ENCODE measurements around the gene SAMD10. TPM values are rescaled to one million over a fixed set of nuclear protein-coding genes. Genes with fewer than 3 reads are reported as not detected.
A peak's percentile ranks its signal among the peaks of the same experiment; 100 is the strongest.

Gene SAMD10
- total and polyA plus RNA-seq, 12 donors = 1.1 to 8.8 (median 4.4) TPM

- Histone ChIP-seq H3K36me3 (replicated peaks in 1 of 2) (peaks cover 0 to 42% of the 10 kb centered on the region in 2 donors), H3K27ac (no peak overlapping the region), H3K9me3 (replicated peaks in 1 of 3) (no peaks in the 10 kb centered on the region), H3K4me1 (replicated peaks in 1 of 2) (peaks cover 3 to 21% of the 10 kb centered on the region in 2 donors), H3K27me3 (no peaks in the 10 kb centered on the region), H3K4me3 (no peak overlapping the region)
- DNase-seq = no peak
- intact Hi-C loops (cut with DNase I) = no loop called here
- 88 to 93% (median 91%) methylated on average over 2 to 10 of the region's 10 CpGs for WGBS, 4 donors
- no peak for TF ChIP-seq CTCF (IDR thresholded peaks at IDR 0.05)
- TF ChIP-seq POLR2A (IDR thresholded peaks at IDR 0.05) = no peak
These were observed 20.3 kb downstream of the SAMD10 start for GRCh38 chr20:63958964-63959698.

- Histone ChIP-seq H3K4me1 (replicated peaks in 1 of 2) (peaks cover 4 to 28% of the 10 kb centered on the region in 2 donors), H3K36me3 (replicated peaks in 1 of 2) (peaks cover 0 to 35% of the 10 kb centered on the region in 2 donors), H3K27ac (no peak overlapping the region), H3K27me3 (no peaks in the 10 kb centered on the region), H3K4me3 (no peak overlapping the region), H3K9me3 (replicated peaks in 1 of 3) (no peaks in the 10 kb centered on the region)
- WGBS, 4 donors = 57 to 74% (median 72%) methylated on average over 3 to 4 of the region's 4 CpGs
- TF ChIP-seq CTCF (IDR thresholded peaks at IDR 0.05) (no peak), POLR2A (IDR thresholded peaks at IDR 0.05) (no peak)
- intact Hi-C loops (cut with DNase I) = no loop called here
- no peak for DNase-seq
These were observed 21.0 kb downstream of the SAMD10 start for GRCh38 chr20:63958471-63958870.

GRCh38 chr20:63957690-63958441 is 21.6 kb downstream of the SAMD10 start:
- peak in 1 of 7 donors; percentile 38 for DNase-seq
- Histone ChIP-seq H3K27ac (peak overlapping the region in 4 of 5 donors; percentile 18 to 75 (median 56)), H3K9me3 (replicated peaks in 1 of 3) (no peaks in the 10 kb centered on the region), H3K36me3 (replicated peaks in 1 of 2) (peaks cover 0 to 29% of the 10 kb centered on the region in 2 donors), H3K4me3 (no peak overlapping the region), H3K27me3 (no peaks in the 10 kb centered on the region), H3K4me1 (replicated peaks in 1 of 2) (peaks cover 4 to 28% of the 10 kb centered on the region in 2 donors)
- intact Hi-C loops (cut with DNase I) = no loop called here
- 56 to 82% (median 66%) methylated on average over 6 to 13 of the region's 13 CpGs for WGBS, 4 donors
- TF ChIP-seq CTCF (IDR thresholded peaks at IDR 0.05) = no peak
- no peak for TF ChIP-seq POLR2A (IDR thresholded peaks at IDR 0.05)

GRCh38 chr20:63957004-63957689 is 22.3 kb downstream of the SAMD10 start:
- peak; percentile 70 to 87 (median 73) for DNase-seq
- H3K27me3 ChIP-seq = no peaks in the 10 kb centered on the region
- peak overlapping the region in 4 of 5 donors; percentile 18 to 75 (median 56) for H3K27ac ChIP-seq
- peaks cover 0 to 22% of the 10 kb centered on the region in 2 donors for H3K36me3 ChIP-seq (replicated peaks in 1 of 2)
- intact Hi-C loops (cut with DNase I) = no loop called here
- H3K4me1 ChIP-seq (replicated peaks in 1 of 2) = peaks cover 6 to 32% of the 10 kb centered on the region in 2 donors
- peak in 4 of 6 experiments; percentile 16 to 35 (median 26) for TF ChIP-seq CTCF (IDR thresholded peaks at IDR 0.05)
- TF ChIP-seq POLR2A (IDR thresholded peaks at IDR 0.05) = peak; percentile 21 to 66
- WGBS, 4 donors = 2 to 6% (median 4%) methylated on average over 11 to 28 of the region's 28 CpGs
- peak overlapping the region in 2 of 4 donors; percentile 64 to 88 for H3K4me3 ChIP-seq
- H3K9me3 ChIP-seq (replicated peaks in 1 of 3) = no peaks in the 10 kb centered on the region

Measured in adrenal gland (tissue), 12 donors.